GM23338 (cell line): Measurements from ENCODE around the gene PCSK2.

ENCODE experiments used
- CREB1 ChIP-seq: fragments of 250-450 bp; sonication (Bioruptor Pico); IDR thresholded peaks from 2 replicates; pipeline ENCODE4 v1.5.0; 2020; ENCODE audit warnings: low read depth, mild to moderate bottlenecking, moderate library complexity
- ETS1 ChIP-seq: IDR thresholded peaks from 2 replicates; pipeline ENCODE4 v1.6.1; 2016; ENCODE audit warnings: antibody characterized with exemption
- EZH2 ChIP-seq: fragments of 200-600 bp; sonication (generic); IDR thresholded peaks from one replicate; pipeline ENCODE4 v1.8.0; 2017; ENCODE audit warnings: antibody characterized with exemption, mild to moderate bottlenecking, low read depth; ENCODE audit not compliant: unreplicated experiment
- EZH2phosphoT487 ChIP-seq: fragments of 200-600 bp; sonication (generic); IDR thresholded peaks from one replicate; pipeline ENCODE4 v1.8.1; 2018; ENCODE audit warnings: antibody characterized with exemption; ENCODE audit not compliant: unreplicated experiment
- JUNB ChIP-seq: IDR thresholded peaks from one replicate; pipeline ENCODE4 v1.6.1; 2016; ENCODE audit warnings: antibody characterized with exemption; ENCODE audit not compliant: unreplicated experiment
- NANOG ChIP-seq: IDR thresholded peaks from 2 replicates; pipeline ENCODE4 v1.6.1; 2016; ENCODE audit warnings: antibody characterized with exemption, borderline replicate concordance
- POLR2AphosphoS5 ChIP-seq: IDR thresholded peaks from 2 replicates; pipeline ENCODE4 v1.6.1; 2016; ENCODE audit warnings: antibody characterized with exemption, low read depth
- REST ChIP-seq: IDR thresholded peaks from one replicate; pipeline ENCODE4 v1.6.1; 2018; ENCODE audit warnings: antibody characterized with exemption; ENCODE audit not compliant: unreplicated experiment
- STAT1 ChIP-seq: IDR thresholded peaks from one replicate; pipeline ENCODE4 v1.6.1; 2016; ENCODE audit warnings: antibody characterized with exemption; ENCODE audit not compliant: unreplicated experiment
- ZNF114 ChIP-seq: fragments of 250-450 bp; sonication (Bioruptor Pico); IDR thresholded peaks from 2 replicates; pipeline ENCODE4 v1.5.0; 2020; ENCODE audit warnings: mild to moderate bottlenecking, moderate library complexity
- ZNF331 ChIP-seq: fragments of 250-450 bp; sonication (Bioruptor Pico); IDR thresholded peaks from 2 replicates; pipeline ENCODE4 v1.5.0; 2020; ENCODE audit warnings: low read depth, mild to moderate bottlenecking, moderate library complexity
- TF ChIP-seq, protein P1 (sequence below), 2 experiments: fragments of 200-600 bp in 1 of 2; sonication (generic) in 1 of 2; conservative IDR thresholded peaks; 2 replicates each; pipeline versions ENCODE4 v1.5.1 to v1.6.1; 2016 to 2017; ENCODE audit warnings: antibody characterized with exemption in 2 of 2, low read depth in 2 of 2, mild to moderate bottlenecking in 2 of 2, moderate library complexity in 1 of 2

DNA sequence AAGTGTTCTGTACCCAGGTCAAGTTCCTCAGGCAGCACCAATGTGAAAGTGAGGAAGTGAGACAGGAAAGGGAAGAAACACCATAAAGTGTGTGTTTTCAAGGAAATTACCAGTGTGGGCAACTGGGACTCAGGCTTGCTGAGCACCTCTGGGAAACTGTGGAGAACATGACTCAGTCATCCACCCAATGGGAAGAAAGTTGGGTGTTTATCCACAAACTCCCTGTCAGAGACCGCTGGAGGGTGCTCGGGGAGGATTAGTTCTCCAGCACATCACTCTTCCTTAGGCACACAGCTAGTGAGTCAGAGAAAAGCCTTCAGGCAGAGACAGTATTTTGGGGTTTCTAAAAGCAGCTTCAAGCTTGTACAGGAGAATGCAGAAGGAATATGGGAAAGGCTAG is 93.6 kb downstream of the PCSK2 start:
- TF ChIP-seq, protein P1, sequence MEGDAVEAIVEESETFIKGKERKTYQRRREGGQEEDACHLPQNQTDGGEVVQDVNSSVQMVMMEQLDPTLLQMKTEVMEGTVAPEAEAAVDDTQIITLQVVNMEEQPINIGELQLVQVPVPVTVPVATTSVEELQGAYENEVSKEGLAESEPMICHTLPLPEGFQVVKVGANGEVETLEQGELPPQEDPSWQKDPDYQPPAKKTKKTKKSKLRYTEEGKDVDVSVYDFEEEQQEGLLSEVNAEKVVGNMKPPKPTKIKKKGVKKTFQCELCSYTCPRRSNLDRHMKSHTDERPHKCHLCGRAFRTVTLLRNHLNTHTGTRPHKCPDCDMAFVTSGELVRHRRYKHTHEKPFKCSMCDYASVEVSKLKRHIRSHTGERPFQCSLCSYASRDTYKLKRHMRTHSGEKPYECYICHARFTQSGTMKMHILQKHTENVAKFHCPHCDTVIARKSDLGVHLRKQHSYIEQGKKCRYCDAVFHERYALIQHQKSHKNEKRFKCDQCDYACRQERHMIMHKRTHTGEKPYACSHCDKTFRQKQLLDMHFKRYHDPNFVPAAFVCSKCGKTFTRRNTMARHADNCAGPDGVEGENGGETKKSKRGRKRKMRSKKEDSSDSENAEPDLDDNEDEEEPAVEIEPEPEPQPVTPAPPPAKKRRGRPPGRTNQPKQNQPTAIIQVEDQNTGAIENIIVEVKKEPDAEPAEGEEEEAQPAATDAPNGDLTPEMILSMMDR (conservative IDR thresholded peaks at IDR 0.05; ENCODE audit: low read depth in 2 of 2) = no peak
- TF ChIP-seq EZH2 (no peak), REST (no peak), POLR2AphosphoS5 (no peak), CREB1 (CRISPR knock-in tag) (no peak), NANOG (no peak), EZH2phosphoT487 (no peak), JUNB (no peak), ETS1 (no peak), ZNF114 (CRISPR knock-in tag) (no peak), ZNF331 (no peak), STAT1 (no peak)
